Measurements from ENCODE around the gene GANAB.

DNA sequence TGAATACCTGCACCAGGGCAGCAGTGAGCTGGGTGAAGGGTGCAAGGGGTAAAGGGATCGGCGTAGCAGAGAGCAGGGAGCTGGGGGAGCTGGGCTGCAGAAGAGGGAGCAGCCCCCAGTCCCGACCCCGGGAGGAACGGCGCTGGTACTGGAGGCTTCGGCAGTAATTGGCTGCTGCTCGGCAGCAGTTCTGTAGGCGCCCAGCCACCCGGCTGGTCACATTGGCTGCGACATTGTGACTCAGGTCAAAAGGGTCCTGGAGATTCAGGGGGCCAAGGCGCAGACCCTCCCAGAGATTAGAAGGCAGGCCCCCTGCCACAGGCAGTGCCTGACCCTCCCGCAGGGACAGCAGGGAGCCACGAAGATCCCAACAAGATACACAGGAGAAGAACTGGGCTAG lies 70.6 kb downstream of the GANAB start:
- TF ChIP-seq, protein P1, sequence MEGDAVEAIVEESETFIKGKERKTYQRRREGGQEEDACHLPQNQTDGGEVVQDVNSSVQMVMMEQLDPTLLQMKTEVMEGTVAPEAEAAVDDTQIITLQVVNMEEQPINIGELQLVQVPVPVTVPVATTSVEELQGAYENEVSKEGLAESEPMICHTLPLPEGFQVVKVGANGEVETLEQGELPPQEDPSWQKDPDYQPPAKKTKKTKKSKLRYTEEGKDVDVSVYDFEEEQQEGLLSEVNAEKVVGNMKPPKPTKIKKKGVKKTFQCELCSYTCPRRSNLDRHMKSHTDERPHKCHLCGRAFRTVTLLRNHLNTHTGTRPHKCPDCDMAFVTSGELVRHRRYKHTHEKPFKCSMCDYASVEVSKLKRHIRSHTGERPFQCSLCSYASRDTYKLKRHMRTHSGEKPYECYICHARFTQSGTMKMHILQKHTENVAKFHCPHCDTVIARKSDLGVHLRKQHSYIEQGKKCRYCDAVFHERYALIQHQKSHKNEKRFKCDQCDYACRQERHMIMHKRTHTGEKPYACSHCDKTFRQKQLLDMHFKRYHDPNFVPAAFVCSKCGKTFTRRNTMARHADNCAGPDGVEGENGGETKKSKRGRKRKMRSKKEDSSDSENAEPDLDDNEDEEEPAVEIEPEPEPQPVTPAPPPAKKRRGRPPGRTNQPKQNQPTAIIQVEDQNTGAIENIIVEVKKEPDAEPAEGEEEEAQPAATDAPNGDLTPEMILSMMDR (IDR thresholded peaks at IDR 0.05 in 4 of 5, conservative IDR thresholded peaks at IDR 0.05 in 1 of 5): no peak
- TF ChIP-seq POLR2A (IDR thresholded peaks at IDR 0.05): no peak
